H9 (cell line): ENCODE results near the gene RPP30. TPM values are rescaled to one million over a fixed set of nuclear protein-coding genes. Genes with fewer than 3 reads are reported as not detected.

Experiments used
- DNase-seq: peaks from one replicate; pipeline ENCODE4 v3.0.0-alpha.2; 2017
- H2AFZ ChIP-seq: one replicate; pipeline ENCODE4 v1.6.1; 2013; ENCODE audit warnings: mild to moderate bottlenecking, low read length, control low read depth, moderate library complexity
- H2AK5ac ChIP-seq: 2 replicates; pipeline ENCODE4 v1.6.1; 2013; ENCODE audit warnings: low read length, control low read depth, mixed read lengths; ENCODE audit not compliant: insufficient read length
- H2BK120ac ChIP-seq: one replicate; pipeline ENCODE4 v1.6.1; 2013; ENCODE audit warnings: low read depth, mild to moderate bottlenecking, low read length, control low read depth, inconsistent platforms; ENCODE audit not compliant: poor library complexity, severe bottlenecking
- H2BK12ac ChIP-seq: 2 replicates; pipeline ENCODE4 v1.6.1; 2013; ENCODE audit warnings: low read length, control low read depth, mixed read lengths, low read depth; ENCODE audit not compliant: insufficient read length
- H2BK15ac ChIP-seq: 2 replicates; pipeline ENCODE4 v1.6.1; 2013; ENCODE audit warnings: low read depth, low read length, control low read depth
- H2BK20ac ChIP-seq: one replicate; pipeline ENCODE4 v1.6.1; 2013; ENCODE audit warnings: low read depth, mild to moderate bottlenecking, low read length, control low read depth, inconsistent platforms; ENCODE audit not compliant: poor library complexity, severe bottlenecking
- H2BK5ac ChIP-seq: 2 replicates; pipeline ENCODE4 v1.6.1; 2013; ENCODE audit warnings: low read length, control low read depth, mixed read lengths; ENCODE audit not compliant: insufficient read length
- H3K14ac ChIP-seq: 2 replicates; pipeline ENCODE4 v1.6.1; 2013; ENCODE audit warnings: low read length, control low read depth; ENCODE audit not compliant: insufficient read depth
- H3K18ac ChIP-seq: 2 replicates; pipeline ENCODE4 v1.6.1; 2013; ENCODE audit warnings: low read depth, mild to moderate bottlenecking, mixed read lengths, low read length, control low read depth; ENCODE audit not compliant: insufficient read length
- H3K23ac ChIP-seq: 2 replicates; pipeline ENCODE4 v1.6.1; 2013; ENCODE audit warnings: low read length, control low read depth, mixed read lengths, low read depth; ENCODE audit not compliant: insufficient read length
- H3K23me2 ChIP-seq: 2 replicates; pipeline ENCODE4 v1.6.1; 2013; ENCODE audit warnings: low read depth, mild to moderate bottlenecking, mixed read lengths, low read length, control low read depth; ENCODE audit not compliant: insufficient read length, poor library complexity, severe bottlenecking
- H3K27ac ChIP-seq: 2 replicates; pipeline ENCODE4 v1.5.1; 2013; ENCODE audit warnings: low read length, control low read depth, mixed read lengths, low read depth; ENCODE audit not compliant: insufficient read length
- H3K27me3 ChIP-seq: 2 replicates; pipeline ENCODE4 v1.6.1; 2013; ENCODE audit warnings: low read length, control low read depth, inconsistent platforms; ENCODE audit not compliant: insufficient read depth
- H3K4ac ChIP-seq: 2 replicates; pipeline ENCODE4 v1.6.1; 2013; ENCODE audit warnings: low read depth, mild to moderate bottlenecking, control low read depth, inconsistent platforms, low read length, moderate library complexity
- H3K4me1 ChIP-seq: 2 replicates; pipeline ENCODE4 v1.6.1; 2013; ENCODE audit warnings: low read length, control low read depth, inconsistent platforms; ENCODE audit not compliant: insufficient read depth
- H3K4me2 ChIP-seq: 2 replicates; pipeline ENCODE4 v1.6.1; 2013; ENCODE audit warnings: low read length, control low read depth, mixed read lengths; ENCODE audit not compliant: insufficient read length, insufficient read depth
- H3K56ac ChIP-seq: 2 replicates; pipeline ENCODE4 v1.6.1; 2013; ENCODE audit warnings: low read depth, mild to moderate bottlenecking, mixed read lengths, low read length, control low read depth; ENCODE audit not compliant: insufficient read length
- H3K79me1 ChIP-seq: 2 replicates; pipeline ENCODE4 v1.6.1; 2013; ENCODE audit warnings: low read depth, mild to moderate bottlenecking, moderate library complexity, low read length, control low read depth, inconsistent platforms; ENCODE audit not compliant: insufficient read depth, poor library complexity, severe bottlenecking
- H3K79me2 ChIP-seq: 2 replicates; pipeline ENCODE4 v1.6.1; 2013; ENCODE audit warnings: low read length, control low read depth, inconsistent platforms; ENCODE audit not compliant: insufficient read depth
- H3K9ac ChIP-seq: 2 replicates; pipeline ENCODE4 v1.6.1; 2013; ENCODE audit warnings: low read length, control low read depth, mixed read lengths; ENCODE audit not compliant: insufficient read length; ENCODE audit errors: extremely low read depth
- H3K9me3 ChIP-seq: one replicate; pipeline ENCODE4 v1.6.1; 2013; ENCODE audit warnings: low read depth, low read length, inconsistent platforms; ENCODE audit not compliant: control insufficient read depth
- H3T11ph ChIP-seq: one replicate; pipeline ENCODE4 v1.6.1; 2013; ENCODE audit warnings: mild to moderate bottlenecking, low read length, control low read depth, inconsistent platforms
- H4K20me1 ChIP-seq: one replicate; pipeline ENCODE4 v1.6.1; 2013; ENCODE audit not compliant: control insufficient read depth, insufficient read length, insufficient read depth
- H4K5ac ChIP-seq: 2 replicates; pipeline ENCODE4 v1.6.1; 2013; ENCODE audit warnings: low read depth, mild to moderate bottlenecking, mixed read lengths, low read length, control low read depth; ENCODE audit not compliant: insufficient read length
- H4K8ac ChIP-seq: replicated peaks from 2 replicates; pipeline ENCODE4 v1.6.1; 2013; ENCODE audit warnings: low read length, control low read depth, mixed read lengths, low read depth; ENCODE audit not compliant: insufficient read length
- H4K91ac ChIP-seq: 2 replicates; pipeline ENCODE4 v1.6.1; 2013; ENCODE audit warnings: low read depth, mild to moderate bottlenecking, moderate library complexity, mixed read lengths, low read length, control low read depth; ENCODE audit not compliant: insufficient read length
- H3K27ac Mint-ChIP-seq, 3 experiments: 2 replicates in 2 of 3; 3 replicates in 1 of 3; pipeline ENCODE4 v1.8.0; 2020 to 2021; ENCODE audit warnings: mixed read lengths in 3 of 3, mild to moderate bottlenecking in 1 of 3, moderate library complexity in 1 of 3
- H3K27me3 Mint-ChIP-seq: 2 replicates; pipeline ENCODE4 v1.8.0; 2021; ENCODE audit warnings: low read depth, mild to moderate bottlenecking, moderate library complexity, mixed read lengths
- H3K36me3 Mint-ChIP-seq, 3 experiments: 2 replicates in 2 of 3; 3 replicates in 1 of 3; pipeline ENCODE4 v1.8.0; 2020 to 2021; ENCODE audit warnings: low read depth in 3 of 3, mixed read lengths in 3 of 3; ENCODE audit not compliant: insufficient read depth in 1 of 3
- H3K4me1 Mint-ChIP-seq, 2 experiments: 2 replicates each; pipeline ENCODE4 v1.8.0; 2020; ENCODE audit warnings: mixed read lengths in 2 of 2
- H3K4me3 Mint-ChIP-seq, 2 experiments: 2 replicates in 1 of 2; 3 replicates in 1 of 2; pipeline ENCODE4 v1.8.0; 2020 to 2021; ENCODE audit warnings: mild to moderate bottlenecking in 2 of 2, mixed read lengths in 2 of 2, moderate library complexity in 1 of 2
- H3K9me3 Mint-ChIP-seq, 2 experiments: 2 replicates in 1 of 2; 3 replicates in 1 of 2; pipeline ENCODE4 v1.8.0; 2020; ENCODE audit warnings: mild to moderate bottlenecking in 2 of 2, mixed read lengths in 2 of 2, moderate library complexity in 1 of 2
- WGBS: extraction: QIAGEN DNeasy Blood & Tissue Kit; methylation state at CpG from one replicate; pipeline ENCODE4 v1.1.7; 2013; ENCODE audit warnings: missing lambda C conversion rate, low lambda C conversion rate, mixed read lengths; ENCODE audit not compliant: insufficient read length; ENCODE audit errors: extremely low coverage; 5-methylcytosine and 5-hydroxymethylcytosine counted together
- total RNA-seq: library from RNA; stranded (reverse); gene quantifications from 2 replicates; pipeline ENCODE4 v1.2.1, GENCODE V29; 2021
- TF ChIP-seq, protein P1 (sequence below): fragments of 200-600 bp; sonication (generic); conservative IDR thresholded peaks from 3 replicates; pipeline ENCODE4 v1.8.0; 2021; ENCODE audit warnings: antibody characterized with exemption, mild to moderate bottlenecking

The RPP30 gene
- total RNA-seq, 1 experiment from 2014 or later = 77.7 TPM

- no peak overlapping the region for H3K27ac Mint-ChIP-seq
- Histone ChIP-seq H3K14ac (no peak overlapping the region), H2BK20ac (no peak overlapping the region), H2BK5ac (no peak overlapping the region), H4K8ac (no peak overlapping the region), H3K4me2 (no peak overlapping the region), H3K4ac (no peak overlapping the region), H3K9me3 (no peaks in the 10 kb centered on the region), H2BK120ac (no peak overlapping the region), H3K4me1 (no peaks in the 10 kb centered on the region), H3K27ac (no peak overlapping the region), H2BK12ac (no peak overlapping the region), H3T11ph (no peak overlapping the region), H3K23ac (no peak overlapping the region), H4K5ac (no peak overlapping the region), H3K9ac (no peak overlapping the region), H3K27me3 (no peaks in the 10 kb centered on the region), H3K18ac (no peak overlapping the region), H3K23me2 (no peaks in the 10 kb centered on the region), H4K20me1 (no peaks in the 10 kb centered on the region), H3K79me2 (no peaks in the 10 kb centered on the region), H2AK5ac (no peak overlapping the region), H3K56ac (no peak overlapping the region), H2BK15ac (no peak overlapping the region), H4K91ac (no peak overlapping the region), H2AFZ (no peak overlapping the region), H3K79me1 (no peaks in the 10 kb centered on the region)
- no peak overlapping the region for H3K4me3 Mint-ChIP-seq
- DNase-seq = no peak
- H3K36me3 Mint-ChIP-seq = peaks cover 18 to 33% (median 25%) of the 10 kb centered on the region in 3 experiments
- TF ChIP-seq, protein P1, sequence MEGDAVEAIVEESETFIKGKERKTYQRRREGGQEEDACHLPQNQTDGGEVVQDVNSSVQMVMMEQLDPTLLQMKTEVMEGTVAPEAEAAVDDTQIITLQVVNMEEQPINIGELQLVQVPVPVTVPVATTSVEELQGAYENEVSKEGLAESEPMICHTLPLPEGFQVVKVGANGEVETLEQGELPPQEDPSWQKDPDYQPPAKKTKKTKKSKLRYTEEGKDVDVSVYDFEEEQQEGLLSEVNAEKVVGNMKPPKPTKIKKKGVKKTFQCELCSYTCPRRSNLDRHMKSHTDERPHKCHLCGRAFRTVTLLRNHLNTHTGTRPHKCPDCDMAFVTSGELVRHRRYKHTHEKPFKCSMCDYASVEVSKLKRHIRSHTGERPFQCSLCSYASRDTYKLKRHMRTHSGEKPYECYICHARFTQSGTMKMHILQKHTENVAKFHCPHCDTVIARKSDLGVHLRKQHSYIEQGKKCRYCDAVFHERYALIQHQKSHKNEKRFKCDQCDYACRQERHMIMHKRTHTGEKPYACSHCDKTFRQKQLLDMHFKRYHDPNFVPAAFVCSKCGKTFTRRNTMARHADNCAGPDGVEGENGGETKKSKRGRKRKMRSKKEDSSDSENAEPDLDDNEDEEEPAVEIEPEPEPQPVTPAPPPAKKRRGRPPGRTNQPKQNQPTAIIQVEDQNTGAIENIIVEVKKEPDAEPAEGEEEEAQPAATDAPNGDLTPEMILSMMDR = no peak
- H3K27me3 Mint-ChIP-seq = peaks cover 4% of the 10 kb centered on the region
- peaks cover 6 to 17% of the 10 kb centered on the region in 2 experiments for H3K4me1 Mint-ChIP-seq
- peaks cover 30 to 38% of the 10 kb centered on the region in 2 experiments for H3K9me3 Mint-ChIP-seq
- WGBS = no CpG with 5 or more reads among the region's 1 CpG
These were observed 21.6 kb upstream of the RPP30 start for GRCh38 chr10:90849956-90850749.
